Gastroesophageal sphincter (tissue), 3 donors: ENCODE results near the gene MACROD1.

ENCODE experiments used
- CTCF ChIP-seq, 4 experiments: fragments of 200-600 bp in 2 of 4; fragments of 450-650 bp in 2 of 4; sonication (generic) in 1 of 4; IDR thresholded peaks; one replicate each; pipeline ENCODE4 v1.5.1; 2017 to 2019; ENCODE audit warnings: antibody characterized with exemption in 4 of 4, mild to moderate bottlenecking in 2 of 4, moderate library complexity in 2 of 4
- POLR2A ChIP-seq, 2 donors: fragments of 450-650 bp; IDR thresholded peaks; one replicate each; pipeline ENCODE4 v1.6.1; 2017; ENCODE audit warnings: antibody characterized with exemption in 2 of 2, mild to moderate bottlenecking in 2 of 2, moderate library complexity in 1 of 2
- POLR2AphosphoS5 ChIP-seq: sonication (generic); formaldehyde crosslinking; IDR thresholded peaks from one replicate; pipeline ENCODE4 v1.6.1; 2017; ENCODE audit warnings: antibody characterized with exemption

- TF ChIP-seq POLR2A (IDR thresholded peaks at IDR 0.05) (peak; percentile 98), CTCF (IDR thresholded peaks at IDR 0.05) (peak in 3 of 4 experiments; percentile 62 to 74 (median 62)), POLR2AphosphoS5 (peak; percentile 96)
Observed at GRCh38 chr11:64185175-64185692, 19.3 kb upstream of the MACROD1 start.
